Gastroesophageal sphincter (tissue), 3 donors: ENCODE results near the gene SHOC2.

Source experiments
- EP300 ChIP-seq: sonication (generic); formaldehyde crosslinking; IDR thresholded peaks from one replicate; pipeline ENCODE4 v1.6.1; 2017; ENCODE audit warnings: antibody characterized with exemption, mild to moderate bottlenecking
- POLR2A ChIP-seq, 2 donors: fragments of 450-650 bp; IDR thresholded peaks; one replicate each; pipeline ENCODE4 v1.6.1; 2017; ENCODE audit warnings: antibody characterized with exemption in 2 of 2, mild to moderate bottlenecking in 2 of 2, moderate library complexity in 1 of 2
- TF ChIP-seq, protein P1 (sequence below), 4 experiments: fragments of 200-600 bp in 2 of 4; fragments of 450-650 bp in 2 of 4; sonication (generic) in 1 of 4; IDR thresholded peaks; one replicate each; pipeline ENCODE4 v1.5.1; 2017 to 2019; ENCODE audit warnings: antibody characterized with exemption in 4 of 4, mild to moderate bottlenecking in 2 of 4, moderate library complexity in 2 of 4

DNA sequence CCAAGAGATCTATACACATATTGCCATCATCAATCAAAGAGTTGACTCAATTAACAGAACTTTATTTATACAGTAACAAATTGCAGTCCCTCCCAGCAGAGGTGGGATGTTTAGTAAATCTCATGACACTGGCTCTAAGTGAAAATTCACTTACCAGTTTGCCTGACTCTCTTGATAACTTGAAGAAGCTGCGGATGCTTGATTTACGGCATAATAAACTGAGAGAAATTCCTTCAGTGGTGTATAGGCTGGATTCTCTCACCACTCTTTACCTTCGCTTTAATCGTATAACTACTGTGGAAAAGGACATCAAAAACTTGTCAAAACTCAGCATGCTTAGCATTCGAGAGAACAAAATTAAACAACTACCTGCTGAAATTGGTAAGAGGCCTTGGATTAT, 45.3 kb downstream of the SHOC2 start:
- no peak for TF ChIP-seq EP300
- TF ChIP-seq, protein P1, sequence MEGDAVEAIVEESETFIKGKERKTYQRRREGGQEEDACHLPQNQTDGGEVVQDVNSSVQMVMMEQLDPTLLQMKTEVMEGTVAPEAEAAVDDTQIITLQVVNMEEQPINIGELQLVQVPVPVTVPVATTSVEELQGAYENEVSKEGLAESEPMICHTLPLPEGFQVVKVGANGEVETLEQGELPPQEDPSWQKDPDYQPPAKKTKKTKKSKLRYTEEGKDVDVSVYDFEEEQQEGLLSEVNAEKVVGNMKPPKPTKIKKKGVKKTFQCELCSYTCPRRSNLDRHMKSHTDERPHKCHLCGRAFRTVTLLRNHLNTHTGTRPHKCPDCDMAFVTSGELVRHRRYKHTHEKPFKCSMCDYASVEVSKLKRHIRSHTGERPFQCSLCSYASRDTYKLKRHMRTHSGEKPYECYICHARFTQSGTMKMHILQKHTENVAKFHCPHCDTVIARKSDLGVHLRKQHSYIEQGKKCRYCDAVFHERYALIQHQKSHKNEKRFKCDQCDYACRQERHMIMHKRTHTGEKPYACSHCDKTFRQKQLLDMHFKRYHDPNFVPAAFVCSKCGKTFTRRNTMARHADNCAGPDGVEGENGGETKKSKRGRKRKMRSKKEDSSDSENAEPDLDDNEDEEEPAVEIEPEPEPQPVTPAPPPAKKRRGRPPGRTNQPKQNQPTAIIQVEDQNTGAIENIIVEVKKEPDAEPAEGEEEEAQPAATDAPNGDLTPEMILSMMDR (IDR thresholded peaks at IDR 0.05), result no peak
- no peak for TF ChIP-seq POLR2A (IDR thresholded peaks at IDR 0.05)
